Thoracic aorta (tissue), 2 donors: ENCODE data around the gene NEK4. TPM values are rescaled to one million over a fixed set of nuclear protein-coding genes. Genes with fewer than 3 reads are reported as not detected.
A peak's percentile ranks its signal among the peaks of the same experiment; 100 is the strongest.

Experiments
- ATAC-seq: fragments of 150-250 bp; one replicate; pipeline ENCODE4 v1.8.0; 2017; ENCODE audit warnings: low read depth; ENCODE audit not compliant: insufficient number of reproducible peaks, low FRiP score
- DNase-seq: peaks from one replicate; pipeline ENCODE4 v3.0.0-alpha.2; 2020; ENCODE audit warnings: low spot score
- H3K27ac ChIP-seq, 2 donors: fragments of 200-600 bp; sonication (generic); 1 replicate in 1 of 2; 2 replicates in 1 of 2; pipeline ENCODE4 v1.5.1; 2016; ENCODE audit warnings: mild to moderate bottlenecking in 2 of 2, moderate library complexity in 2 of 2
- H3K27me3 ChIP-seq: fragments of 200-600 bp; sonication (generic); replicated peaks from 2 replicates; pipeline ENCODE4 v1.6.0; 2016; ENCODE audit warnings: mild to moderate bottlenecking; ENCODE audit not compliant: insufficient read depth
- H3K36me3 ChIP-seq: fragments of 200-600 bp; sonication (generic); one replicate; pipeline ENCODE4 v1.5.1; 2016
- H3K4me1 ChIP-seq, 2 donors: fragments of 200-600 bp; sonication (generic); 1 replicate in 1 of 2; 2 replicates in 1 of 2; pipeline versions ENCODE4 v1.5.1 to v1.6.0; 2016; ENCODE audit warnings: low read depth in 2 of 2, mild to moderate bottlenecking in 1 of 2; ENCODE audit not compliant: control insufficient read depth in 1 of 2
- H3K4me3 ChIP-seq: fragments of 200-600 bp; sonication (generic); 2 replicates; pipeline ENCODE4 v1.5.1; 2016; ENCODE audit warnings: mild to moderate bottlenecking
- H3K9me3 ChIP-seq: fragments of 200-600 bp; sonication (generic); 2 replicates; pipeline ENCODE4 v1.5.1; 2016
- total RNA-seq, 2 donors: library from RNA; depleted of rRNA; stranded (reverse); fragments of >200 nt; gene quantifications; one replicate each; pipeline versions ENCODE4 v1.1.0 to v1.2.3, GENCODE V29; 2016
- TF ChIP-seq, protein P1 (sequence below): fragments of 200-600 bp; sonication (generic); IDR thresholded peaks from one replicate; pipeline ENCODE4 v1.5.1; 2019; ENCODE audit warnings: antibody characterized with exemption

NEK4 gene
- total RNA-seq, 2 donors from 2014 or later, result 17.5 to 24.4 TPM

DNA sequence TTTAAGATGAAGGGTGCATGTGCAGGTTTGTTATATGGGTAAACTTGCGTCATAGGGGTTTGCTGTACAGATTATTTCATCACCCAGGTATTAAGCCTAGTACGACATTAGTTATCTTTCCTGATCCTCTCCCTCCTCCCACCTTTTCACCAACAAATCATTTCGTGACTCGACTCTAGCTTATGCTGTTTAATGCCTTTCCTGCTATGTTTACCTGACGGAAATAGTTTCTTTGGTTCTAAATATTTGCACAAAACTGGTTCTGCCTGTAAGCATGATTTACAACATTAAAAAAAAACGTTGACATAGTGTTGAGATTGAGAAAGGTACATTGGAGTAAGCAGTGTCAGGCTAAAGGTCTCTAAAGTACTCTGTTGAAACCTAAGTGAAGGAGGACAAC is 82.5 kb downstream of the NEK4 start:
- peaks cover 57% of the 10 kb centered on the region for H3K36me3 ChIP-seq

DNA sequence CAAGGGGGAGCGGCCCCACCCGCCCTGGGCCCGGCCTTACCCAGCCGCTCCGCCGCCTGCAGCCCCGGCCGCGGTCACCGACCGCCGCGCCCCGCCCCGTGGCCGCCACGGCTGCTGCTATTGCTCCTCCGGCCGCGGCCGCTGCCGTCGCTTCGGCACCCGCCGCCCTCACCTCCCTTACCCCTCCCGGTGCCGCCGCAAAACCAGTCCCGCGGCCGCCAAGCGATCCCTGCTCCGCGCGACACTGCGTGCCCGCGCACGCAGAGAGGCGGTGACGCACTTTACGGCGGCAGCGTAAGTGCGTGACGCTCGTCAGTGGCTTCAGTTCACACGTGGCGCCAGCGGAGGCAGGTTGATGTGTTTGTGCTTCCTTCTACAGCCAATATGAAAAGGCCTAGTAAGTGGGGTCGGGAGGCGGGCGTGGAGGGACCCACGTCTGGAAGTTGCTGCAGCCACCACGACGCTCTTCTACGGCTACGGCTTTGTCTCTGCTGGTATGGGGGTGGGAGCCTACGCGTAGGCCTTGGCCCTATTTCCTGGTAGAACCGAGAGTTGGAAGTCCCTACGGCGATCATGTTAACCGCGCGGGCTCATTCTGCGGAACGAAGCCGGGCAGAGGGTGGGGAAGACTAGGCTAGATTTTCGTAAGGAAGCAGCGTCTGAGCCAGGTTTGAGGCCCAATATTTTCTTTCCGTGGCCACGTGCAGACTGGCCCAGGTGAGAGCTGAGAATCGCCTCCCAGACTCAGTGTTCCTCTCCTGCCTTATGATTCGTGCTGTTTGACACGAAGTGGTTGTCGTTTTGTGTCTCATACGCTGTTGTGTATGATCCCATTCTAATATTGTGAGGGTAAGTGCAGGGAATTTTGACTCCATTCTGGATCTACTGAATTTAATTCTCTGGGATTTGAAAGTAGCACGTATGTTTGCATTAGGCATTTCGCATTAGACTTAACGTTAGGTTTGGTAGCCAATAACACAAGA is 84.7 kb downstream of the NEK4 start, which contains the start of the genes GNL3 and PBRM1:
TSS of gene GNL3 (plus strand) at position 324 of the 983 bp plus-strand sequence. CDS start at position 385, 61 bp downstream.
TSS of gene PBRM1 (minus strand) at position 205 of the 983 bp plus-strand sequence.
- Histone ChIP-seq H3K4me1 (peaks cover 22 to 53% of the 10 kb centered on the region in 2 donors), H3K27me3 (no peaks in the 10 kb centered on the region), H3K27ac (peak within 1 kb of the TSS; percentile 92 to 93), H3K9me3 (no peaks in the 10 kb centered on the region), H3K36me3 (peaks cover 37% of the 10 kb centered on the region), H3K4me3 (peak within 1 kb of the TSS; percentile 82)
- peak; percentile 61 for DNase-seq
- TF ChIP-seq, protein P1, sequence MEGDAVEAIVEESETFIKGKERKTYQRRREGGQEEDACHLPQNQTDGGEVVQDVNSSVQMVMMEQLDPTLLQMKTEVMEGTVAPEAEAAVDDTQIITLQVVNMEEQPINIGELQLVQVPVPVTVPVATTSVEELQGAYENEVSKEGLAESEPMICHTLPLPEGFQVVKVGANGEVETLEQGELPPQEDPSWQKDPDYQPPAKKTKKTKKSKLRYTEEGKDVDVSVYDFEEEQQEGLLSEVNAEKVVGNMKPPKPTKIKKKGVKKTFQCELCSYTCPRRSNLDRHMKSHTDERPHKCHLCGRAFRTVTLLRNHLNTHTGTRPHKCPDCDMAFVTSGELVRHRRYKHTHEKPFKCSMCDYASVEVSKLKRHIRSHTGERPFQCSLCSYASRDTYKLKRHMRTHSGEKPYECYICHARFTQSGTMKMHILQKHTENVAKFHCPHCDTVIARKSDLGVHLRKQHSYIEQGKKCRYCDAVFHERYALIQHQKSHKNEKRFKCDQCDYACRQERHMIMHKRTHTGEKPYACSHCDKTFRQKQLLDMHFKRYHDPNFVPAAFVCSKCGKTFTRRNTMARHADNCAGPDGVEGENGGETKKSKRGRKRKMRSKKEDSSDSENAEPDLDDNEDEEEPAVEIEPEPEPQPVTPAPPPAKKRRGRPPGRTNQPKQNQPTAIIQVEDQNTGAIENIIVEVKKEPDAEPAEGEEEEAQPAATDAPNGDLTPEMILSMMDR, result peak; percentile 16
- ATAC-seq, result peak; percentile 89

More for the DNA sequence above, 82.5 kb downstream of the NEK4 start:
- ATAC-seq, result no peak
- Histone ChIP-seq H3K9me3 (no peaks in the 10 kb centered on the region), H3K4me3 (no peak overlapping the region), H3K27ac (no peak overlapping the region), H3K4me1 (peaks cover 19 to 30% of the 10 kb centered on the region in 2 donors), H3K27me3 (no peaks in the 10 kb centered on the region)
- no peak for DNase-seq
- TF ChIP-seq, protein P1, result no peak

DNA sequence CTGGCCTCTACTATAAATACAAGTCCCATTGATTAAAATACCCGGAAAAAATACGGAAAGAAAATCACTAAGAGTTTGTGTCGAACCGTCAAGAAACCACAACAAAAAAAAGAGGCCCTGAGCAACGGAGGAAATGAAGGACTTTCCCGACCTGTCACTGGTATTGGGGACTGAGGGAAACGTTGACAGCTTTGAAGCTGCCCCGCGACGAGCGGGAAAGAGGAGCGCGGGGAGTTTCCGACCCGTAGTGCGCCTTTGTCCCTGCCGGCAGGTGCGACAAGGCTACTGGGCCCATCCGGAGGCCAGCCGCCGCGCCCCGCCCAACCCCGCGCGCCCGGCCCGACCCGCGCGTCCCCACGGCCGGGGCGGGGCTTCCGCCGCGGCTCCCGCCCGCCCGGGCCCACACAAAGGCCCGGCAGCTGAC is 85.4 kb downstream of the NEK4 start:
- DNase-seq, result peak; percentile 12
- Histone ChIP-seq H3K36me3 (peaks cover 30% of the 10 kb centered on the region), H3K4me3 (peak overlapping the region; percentile 82), H3K27me3 (no peaks in the 10 kb centered on the region), H3K27ac (peak overlapping the region; percentile 92 to 93), H3K9me3 (no peaks in the 10 kb centered on the region), H3K4me1 (peaks cover 22 to 53% of the 10 kb centered on the region in 2 donors)
- TF ChIP-seq, protein P1, result no peak
- peak; percentile 83 for ATAC-seq

DNA sequence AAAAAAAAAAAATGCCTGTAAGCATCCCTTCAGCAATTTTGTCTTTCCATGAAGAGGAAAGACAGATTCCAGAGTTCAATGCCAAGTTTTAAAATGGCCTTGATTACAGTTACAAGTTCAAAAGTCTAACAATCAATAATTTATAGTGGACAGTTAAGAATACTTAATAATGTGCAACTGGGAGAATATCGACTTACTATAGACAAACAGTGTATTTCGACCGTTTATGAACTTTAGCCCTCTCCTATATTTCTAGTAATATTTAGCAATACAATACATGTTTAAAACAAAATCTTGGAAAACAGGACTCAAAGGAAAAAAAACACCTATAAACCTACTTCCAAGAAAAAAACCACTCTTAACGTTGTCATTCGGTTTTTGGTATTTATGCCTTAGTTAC is 86.6 kb downstream of the NEK4 start:
- ATAC-seq (no peak), DNase-seq (no peak)
- H3K9me3 ChIP-seq, result no peaks in the 10 kb centered on the region
- H3K27ac ChIP-seq, result peak overlapping the region in 1 of 2 donors; percentile 92
- H3K27me3 ChIP-seq, result no peaks in the 10 kb centered on the region
- TF ChIP-seq, protein P1, result no peak
- peaks cover 22 to 53% of the 10 kb centered on the region in 2 donors for H3K4me1 ChIP-seq
- H3K4me3 ChIP-seq, result no peak overlapping the region
- H3K36me3 ChIP-seq, result peaks cover 22% of the 10 kb centered on the region

DNA sequence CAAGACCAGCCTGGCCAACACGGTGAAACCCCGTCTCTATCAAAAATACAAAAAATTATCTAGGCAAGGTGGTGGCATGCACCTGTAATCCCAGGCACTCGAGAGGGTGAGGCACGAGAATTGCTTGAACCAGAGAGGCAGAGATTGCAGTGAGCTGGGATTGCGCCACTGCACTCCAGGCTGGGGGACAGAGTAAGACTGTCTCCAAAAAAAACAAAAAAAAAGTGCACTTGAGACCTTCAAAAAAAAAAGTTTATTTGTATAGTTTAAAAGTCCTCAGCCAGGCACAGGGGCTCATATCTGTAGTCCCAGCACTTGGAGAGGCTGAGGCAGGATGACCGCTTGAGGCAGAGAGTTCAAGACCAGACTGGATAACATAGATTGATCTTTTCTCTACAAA is 87.1 kb downstream of the NEK4 start:
- Histone ChIP-seq H3K4me3 (no peak overlapping the region), H3K36me3 (peaks cover 22% of the 10 kb centered on the region), H3K9me3 (no peaks in the 10 kb centered on the region), H3K4me1 (peaks cover 22 to 53% of the 10 kb centered on the region in 2 donors), H3K27me3 (no peaks in the 10 kb centered on the region), H3K27ac (no peak overlapping the region)
- ATAC-seq (no peak), DNase-seq (no peak)
- TF ChIP-seq, protein P1, result no peak
